Measurements from ENCODE around the gene LRBA.

- TF ChIP-seq CTCF (IDR thresholded peaks at IDR 0.05; ENCODE audit: low read length): no peak
- TF ChIP-seq EZH2 (optimal IDR thresholded peaks at IDR 0.05; ENCODE audit: low read depth, low read length): no peak
These were observed 452.8 kb downstream of the LRBA start for GRCh38 chr4:150562250-150562649.

Data from MM.1S (cell line).